ENCODE results near the gene SLFN14. TPM values are rescaled to one million over a fixed set of nuclear protein-coding genes. Genes with fewer than 3 reads are reported as not detected.

The SLFN14 gene
- total RNA-seq, 2 donors from 2014 or later, result not detected

- peak within 1 kb of the TSS; percentile 84 to 94 for H3K27ac ChIP-seq
- DNase-seq (ENCODE audit: low spot score) (peak; percentile 77), ATAC-seq (ENCODE audit: insufficient number of reproducible peaks, low FRiP score, low read depth) (peak; percentile 83)
- H3K27me3 ChIP-seq (replicated peaks; ENCODE audit: insufficient read depth), result no peaks in the 10 kb centered on the region
- TF ChIP-seq, protein P1, sequence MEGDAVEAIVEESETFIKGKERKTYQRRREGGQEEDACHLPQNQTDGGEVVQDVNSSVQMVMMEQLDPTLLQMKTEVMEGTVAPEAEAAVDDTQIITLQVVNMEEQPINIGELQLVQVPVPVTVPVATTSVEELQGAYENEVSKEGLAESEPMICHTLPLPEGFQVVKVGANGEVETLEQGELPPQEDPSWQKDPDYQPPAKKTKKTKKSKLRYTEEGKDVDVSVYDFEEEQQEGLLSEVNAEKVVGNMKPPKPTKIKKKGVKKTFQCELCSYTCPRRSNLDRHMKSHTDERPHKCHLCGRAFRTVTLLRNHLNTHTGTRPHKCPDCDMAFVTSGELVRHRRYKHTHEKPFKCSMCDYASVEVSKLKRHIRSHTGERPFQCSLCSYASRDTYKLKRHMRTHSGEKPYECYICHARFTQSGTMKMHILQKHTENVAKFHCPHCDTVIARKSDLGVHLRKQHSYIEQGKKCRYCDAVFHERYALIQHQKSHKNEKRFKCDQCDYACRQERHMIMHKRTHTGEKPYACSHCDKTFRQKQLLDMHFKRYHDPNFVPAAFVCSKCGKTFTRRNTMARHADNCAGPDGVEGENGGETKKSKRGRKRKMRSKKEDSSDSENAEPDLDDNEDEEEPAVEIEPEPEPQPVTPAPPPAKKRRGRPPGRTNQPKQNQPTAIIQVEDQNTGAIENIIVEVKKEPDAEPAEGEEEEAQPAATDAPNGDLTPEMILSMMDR (IDR thresholded peaks at IDR 0.05), result no peak
- no peaks in the 10 kb centered on the region for H3K9me3 ChIP-seq
- H3K36me3 ChIP-seq, result no peaks in the 10 kb centered on the region
- H3K4me1 ChIP-seq (ENCODE audit: control insufficient read depth in 1 of 2, low read depth in 2 of 2), result peaks cover 13 to 29% of the 10 kb centered on the region in 2 donors
- peak within 1 kb of the TSS; percentile 81 for H3K4me3 ChIP-seq
Measured at GRCh38 chr17:35587074-35587961, 26.7 kb upstream of the SLFN14 start, which contains the start of gene AP2B1. Gene AP2B1 (plus strand): TSS chr17:35587322. CDS start chr17:35594031, 6,709 bp downstream.

- Histone ChIP-seq H3K36me3 (no peaks in the 10 kb centered on the region), H3K4me3 (peak overlapping the region; percentile 81)
Measured at GRCh38 chr17:35586569-35587073, 26.0 kb upstream of the SLFN14 start.

GRCh38 chr17:35584061-35584460 is 23.4 kb upstream of the SLFN14 start:
- H3K4me3 ChIP-seq, result no peak overlapping the region
- H3K27me3 ChIP-seq (replicated peaks; ENCODE audit: insufficient read depth), result no peaks in the 10 kb centered on the region
- H3K9me3 ChIP-seq, result no peaks in the 10 kb centered on the region
- TF ChIP-seq, protein P1 (IDR thresholded peaks at IDR 0.05), result no peak
- H3K4me1 ChIP-seq (ENCODE audit: control insufficient read depth in 1 of 2, low read depth in 2 of 2), result peaks cover 14 to 17% of the 10 kb centered on the region in 2 donors
- no peak overlapping the region for H3K27ac ChIP-seq
- DNase-seq (ENCODE audit: low spot score), result no peak
- ATAC-seq (ENCODE audit: insufficient number of reproducible peaks, low FRiP score, low read depth), result no peak
- H3K36me3 ChIP-seq, result no peaks in the 10 kb centered on the region

More at GRCh38 chr17:35586569-35587073, 26.0 kb upstream of the SLFN14 start:
- Histone ChIP-seq H3K4me1 (ENCODE audit: control insufficient read depth in 1 of 2, low read depth in 2 of 2) (peaks cover 13 to 29% of the 10 kb centered on the region in 2 donors), H3K27me3 (replicated peaks; ENCODE audit: insufficient read depth) (no peaks in the 10 kb centered on the region), H3K27ac (peak overlapping the region; percentile 84 to 94), H3K9me3 (no peaks in the 10 kb centered on the region)
- ATAC-seq (ENCODE audit: insufficient number of reproducible peaks, low FRiP score, low read depth) (no peak), DNase-seq (ENCODE audit: low spot score) (no peak)
- TF ChIP-seq, protein P1 (IDR thresholded peaks at IDR 0.05), result no peak

GRCh38 chr17:35578929-35579432 is 18.4 kb upstream of the SLFN14 start:
- Histone ChIP-seq H3K4me1 (ENCODE audit: control insufficient read depth in 1 of 2, low read depth in 2 of 2) (peaks cover 15 to 25% of the 10 kb centered on the region in 2 donors), H3K36me3 (peaks cover 3% of the 10 kb centered on the region), H3K27me3 (replicated peaks; ENCODE audit: insufficient read depth) (no peaks in the 10 kb centered on the region), H3K4me3 (peak overlapping the region; percentile 94), H3K27ac (peak overlapping the region; percentile 79 to 94), H3K9me3 (no peaks in the 10 kb centered on the region)
- TF ChIP-seq, protein P1 (IDR thresholded peaks at IDR 0.05), result no peak
- DNase-seq (ENCODE audit: low spot score), result no peak
- ATAC-seq (ENCODE audit: insufficient number of reproducible peaks, low FRiP score, low read depth), result no peak
